SH-SY5Y (cell line): ENCODE results near the gene AIFM2.

ENCODE experiments used
- GATA2 ChIP-seq: IDR thresholded peaks from 2 replicates; pipeline ENCODE4 v1.6.1; 2011; ENCODE audit warnings: mild to moderate bottlenecking, low read depth, low read length
- GATA3 ChIP-seq: IDR thresholded peaks from 2 replicates; pipeline ENCODE4 v1.6.1; 2011; ENCODE audit warnings: low read depth, mild to moderate bottlenecking, low read length, moderate library complexity

GRCh38 chr10:70096705-70097420 lies 35.8 kb downstream of the AIFM2 start:
- TF ChIP-seq GATA3 (no peak), GATA2 (no peak)
